Measurements from ENCODE around the gene GPC5.

GRCh38 chr13:91708558-91708957 is 310.1 kb downstream of the GPC5 start:
- TF ChIP-seq, protein P1, sequence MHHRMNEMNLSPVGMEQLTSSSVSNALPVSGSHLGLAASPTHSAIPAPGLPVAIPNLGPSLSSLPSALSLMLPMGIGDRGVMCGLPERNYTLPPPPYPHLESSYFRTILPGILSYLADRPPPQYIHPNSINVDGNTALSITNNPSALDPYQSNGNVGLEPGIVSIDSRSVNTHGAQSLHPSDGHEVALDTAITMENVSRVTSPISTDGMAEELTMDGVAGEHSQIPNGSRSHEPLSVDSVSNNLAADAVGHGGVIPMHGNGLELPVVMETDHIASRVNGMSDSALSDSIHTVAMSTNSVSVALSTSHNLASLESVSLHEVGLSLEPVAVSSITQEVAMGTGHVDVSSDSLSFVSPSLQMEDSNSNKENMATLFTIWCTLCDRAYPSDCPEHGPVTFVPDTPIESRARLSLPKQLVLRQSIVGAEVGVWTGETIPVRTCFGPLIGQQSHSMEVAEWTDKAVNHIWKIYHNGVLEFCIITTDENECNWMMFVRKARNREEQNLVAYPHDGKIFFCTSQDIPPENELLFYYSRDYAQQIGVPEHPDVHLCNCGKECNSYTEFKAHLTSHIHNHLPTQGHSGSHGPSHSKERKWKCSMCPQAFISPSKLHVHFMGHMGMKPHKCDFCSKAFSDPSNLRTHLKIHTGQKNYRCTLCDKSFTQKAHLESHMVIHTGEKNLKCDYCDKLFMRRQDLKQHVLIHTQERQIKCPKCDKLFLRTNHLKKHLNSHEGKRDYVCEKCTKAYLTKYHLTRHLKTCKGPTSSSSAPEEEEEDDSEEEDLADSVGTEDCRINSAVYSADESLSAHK (tag by site-specific recombination; IDR thresholded peaks at IDR 0.05) = no peak
- TF ChIP-seq ZNF341 (tag by site-specific recombination; IDR thresholded peaks at IDR 0.05; ENCODE audit: low read depth) (no peak), ZBTB17 (tag by site-specific recombination; IDR thresholded peaks at IDR 0.05) (no peak)

Data from HEK293 (cell line).